A673 (cell line): ENCODE measurements around the gene PHACTR2. TPM values are rescaled to one million over a fixed set of nuclear protein-coding genes. Genes with fewer than 3 reads are reported as not detected.

Experiments used
- BruUV-seq: library from RNA; stranded (reverse); fragments of 400-500 nt; replicated peaks from 2 replicates; lab custom pipeline; 2021; lab: Mats Ljungman, UMichigan
- CTCF ChIA-PET: fragments of 300-600 bp; sonication (Branson Sonifier 250); formaldehyde crosslinking; loops from one replicate; lab custom pipeline; 2022; ENCODE audit warnings: antibody characterized with exemption; lab: Charles Lee
- POLR2A ChIA-PET: fragments of 300-600 bp; sonication (Branson Sonifier 250); formaldehyde crosslinking; loops from one replicate; lab custom pipeline; 2022; ENCODE audit warnings: antibody characterized with exemption; ENCODE audit not compliant: low non-redundant PET; lab: Charles Lee
- DNase-seq: peaks from one replicate; pipeline ENCODE4 v3.0.0-alpha.2; 2015; ENCODE audit warnings: low spot score
- H3K27ac ChIP-seq: fragments of 200-600 bp; sonication (generic); 2 replicates; pipeline ENCODE4 v1.5.1; 2016; ENCODE audit warnings: mixed run types, low read depth, mild to moderate bottlenecking, mixed read lengths, antibody characterized with exemption, low read length; ENCODE audit not compliant: poor library complexity, severe bottlenecking
- H3K27me3 ChIP-seq: fragments of 200-600 bp; sonication (generic); replicated peaks from 2 replicates; pipeline ENCODE4 v1.6.1; 2017; ENCODE audit warnings: mixed run types, low read depth, mild to moderate bottlenecking, mixed read lengths, antibody characterized with exemption, low read length; ENCODE audit not compliant: insufficient read depth, poor library complexity
- H3K36me3 ChIP-seq: fragments of 200-600 bp; sonication (generic); 2 replicates; pipeline ENCODE4 v1.6.1; 2016; ENCODE audit warnings: mixed run types, mild to moderate bottlenecking, mixed read lengths, antibody characterized with exemption, low read length; ENCODE audit not compliant: insufficient read depth, poor library complexity, severe bottlenecking
- H3K4me1 ChIP-seq: fragments of 200-600 bp; sonication (generic); 2 replicates; pipeline ENCODE4 v1.6.1; 2017; ENCODE audit warnings: mixed run types, mild to moderate bottlenecking, mixed read lengths, antibody characterized with exemption, low read length; ENCODE audit not compliant: insufficient read depth, poor library complexity, severe bottlenecking
- H3K4me3 ChIP-seq: fragments of 200-600 bp; sonication (generic); 2 replicates; pipeline ENCODE4 v1.5.1; 2016; ENCODE audit warnings: low read depth, mixed run types, mild to moderate bottlenecking, mixed read lengths, low read length; ENCODE audit not compliant: poor library complexity, severe bottlenecking
- H3K9me3 ChIP-seq: fragments of 200-600 bp; sonication (generic); 2 replicates; pipeline ENCODE4 v1.6.1; 2016; ENCODE audit warnings: mixed run types, low read depth, mild to moderate bottlenecking, mixed read lengths, antibody characterized with exemption, low read length; ENCODE audit not compliant: poor library complexity, severe bottlenecking
- EZH2 ChIP-seq: fragments of 200-600 bp; sonication (generic); IDR thresholded peaks from 2 replicates; pipeline ENCODE4 v1.6.1; 2017; ENCODE audit warnings: borderline replicate concordance, low read depth, mild to moderate bottlenecking, mixed read lengths, antibody characterized with exemption, low read length; ENCODE audit not compliant: poor library complexity, severe bottlenecking
- intact Hi-C: fragments of 100-400 bp; cut with micrococcal nuclease; formaldehyde crosslinking; loops from one replicate; pipeline ENCODE4 v1.10.0; 2022; ENCODE audit not compliant: unreplicated experiment
- total RNA-seq: library from RNA; stranded (reverse); gene quantifications from 2 replicates; pipeline ENCODE4 v1.2.3, GENCODE V29; 2021
- TF ChIP-seq, protein P1 (sequence below): fragments of 300-800, 200-600 bp; sonication (generic); conservative IDR thresholded peaks from 2 replicates; pipeline ENCODE4 v1.5.1; 2017; ENCODE audit warnings: low read depth, mild to moderate bottlenecking, antibody characterized with exemption, low read length, moderate library complexity, mixed read lengths

Gene PHACTR2
- total RNA-seq, 1 experiment from 2014 or later: 2.4 TPM

GRCh38 chr6:143859891-143860660 is 182.3 kb downstream of the PHACTR2 start:
- Histone ChIP-seq H3K4me3 (no peak overlapping the region), H3K4me1 (no peaks in the 10 kb centered on the region), H3K36me3 (peaks cover 78% of the 10 kb centered on the region), H3K27ac (no peak overlapping the region), H3K27me3 (no peaks in the 10 kb centered on the region), H3K9me3 (no peaks in the 10 kb centered on the region)
- CTCF ChIA-PET: interaction anchor here (0.6 kb wide), 1 partner anchor 80 kb away, joined by 3 read pairs; no protein-coding TSS in a partner anchor
- intact Hi-C loops: no loop called here
- BruUV-seq: no TSS peak
- no peak for TF ChIP-seq EZH2
- TF ChIP-seq, protein P1, sequence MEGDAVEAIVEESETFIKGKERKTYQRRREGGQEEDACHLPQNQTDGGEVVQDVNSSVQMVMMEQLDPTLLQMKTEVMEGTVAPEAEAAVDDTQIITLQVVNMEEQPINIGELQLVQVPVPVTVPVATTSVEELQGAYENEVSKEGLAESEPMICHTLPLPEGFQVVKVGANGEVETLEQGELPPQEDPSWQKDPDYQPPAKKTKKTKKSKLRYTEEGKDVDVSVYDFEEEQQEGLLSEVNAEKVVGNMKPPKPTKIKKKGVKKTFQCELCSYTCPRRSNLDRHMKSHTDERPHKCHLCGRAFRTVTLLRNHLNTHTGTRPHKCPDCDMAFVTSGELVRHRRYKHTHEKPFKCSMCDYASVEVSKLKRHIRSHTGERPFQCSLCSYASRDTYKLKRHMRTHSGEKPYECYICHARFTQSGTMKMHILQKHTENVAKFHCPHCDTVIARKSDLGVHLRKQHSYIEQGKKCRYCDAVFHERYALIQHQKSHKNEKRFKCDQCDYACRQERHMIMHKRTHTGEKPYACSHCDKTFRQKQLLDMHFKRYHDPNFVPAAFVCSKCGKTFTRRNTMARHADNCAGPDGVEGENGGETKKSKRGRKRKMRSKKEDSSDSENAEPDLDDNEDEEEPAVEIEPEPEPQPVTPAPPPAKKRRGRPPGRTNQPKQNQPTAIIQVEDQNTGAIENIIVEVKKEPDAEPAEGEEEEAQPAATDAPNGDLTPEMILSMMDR: no peak
- no peak for DNase-seq
- POLR2A ChIA-PET: no interaction called here

- POLR2A ChIA-PET: interaction anchor here (0.7 kb wide), 1 partner anchor 15 kb away, joined by 3 read pairs; no protein-coding TSS in a partner anchor
- Histone ChIP-seq H3K4me3 (no peak overlapping the region), H3K4me1 (no peaks in the 10 kb centered on the region), H3K27me3 (no peaks in the 10 kb centered on the region), H3K27ac (no peak overlapping the region), H3K9me3 (no peaks in the 10 kb centered on the region), H3K36me3 (peaks cover 53% of the 10 kb centered on the region)
- CTCF ChIA-PET: no interaction called here
- no TSS peak for BruUV-seq
- intact Hi-C loops: no loop called here
- TF ChIP-seq EZH2: no peak
- TF ChIP-seq, protein P1: no peak
- DNase-seq: no peak
Observed at GRCh38 chr6:143863771-143864170, 186.0 kb downstream of the PHACTR2 start.

DNA sequence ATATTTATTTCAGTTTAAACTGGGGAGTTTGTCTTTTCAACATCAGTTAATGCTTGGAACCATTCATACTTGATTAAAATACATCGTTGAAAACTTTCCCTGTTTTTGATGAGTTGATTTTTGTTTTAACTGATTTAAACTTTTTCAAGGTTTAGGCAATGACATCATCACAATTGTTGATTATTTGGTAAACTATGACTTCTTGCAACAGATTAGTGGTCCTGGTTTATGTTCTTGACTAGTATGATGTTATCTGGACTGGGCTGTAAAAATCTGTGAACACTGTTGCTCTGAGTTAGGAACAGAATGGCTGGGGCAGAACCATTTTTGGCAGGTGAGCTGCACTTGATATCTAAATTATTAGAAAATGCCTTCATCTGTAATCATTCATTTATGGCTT is 186.5 kb downstream of the PHACTR2 start, which contains the start of gene ZC2HC1B:
TSS of gene ZC2HC1B (plus strand) at position 241 of the 400 bp plus-strand sequence. CDS start at position 307, 66 bp downstream.
- Histone ChIP-seq H3K4me1 (no peaks in the 10 kb centered on the region), H3K4me3 (no peak within 1 kb of the TSS), H3K9me3 (no peaks in the 10 kb centered on the region), H3K36me3 (peaks cover 48% of the 10 kb centered on the region), H3K27me3 (no peaks in the 10 kb centered on the region), H3K27ac (no peak within 1 kb of the TSS)
- no TSS peak for BruUV-seq
- ChIA-PET POLR2A (interaction anchor here (0.7 kb wide), 1 partner anchor 15 kb away, joined by 3 read pairs; no protein-coding TSS in a partner anchor), CTCF (no interaction called here)
- TF ChIP-seq, protein P1: no peak
- no peak for TF ChIP-seq EZH2
- DNase-seq: no peak
- intact Hi-C loops: no loop called here
